Measurements from ENCODE around the gene POLN. TPM values are rescaled to one million over a fixed set of nuclear protein-coding genes. Genes with fewer than 3 reads are reported as not detected.

The POLN gene
- total RNA-seq, 2 donors from 2014 or later, result 2.4 to 6.3 TPM

DNA sequence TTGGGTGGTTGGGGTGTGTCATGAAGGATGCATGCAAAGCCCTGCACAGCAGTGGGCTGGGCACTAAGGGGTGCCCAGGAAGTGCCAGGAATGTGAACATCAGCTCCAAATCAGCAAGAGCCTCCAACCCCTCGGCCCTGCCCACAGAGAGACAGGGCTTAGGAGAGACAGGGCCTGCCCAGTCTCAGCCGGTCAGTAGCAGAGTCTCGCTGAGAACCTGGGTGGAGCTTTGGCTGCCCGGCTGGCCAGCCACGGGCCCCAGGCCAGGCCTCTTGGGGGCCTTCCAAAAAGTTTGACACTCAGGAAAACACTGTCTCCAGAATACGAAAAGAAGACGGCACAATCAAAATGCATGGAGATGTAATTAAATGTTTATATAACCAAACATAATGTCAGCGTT is 24.3 kb upstream of the POLN start:
- ATAC-seq, result peak in 1 of 2 donors; percentile 16
- DNase-seq, result peak; percentile 78
- intact Hi-C loops (cut with DNase I), result loop anchor here in 1 of 2 donors (10.0 kb wide), 1 partner anchor 149 kb away; the partner anchor contains the start of genes CFAP99 and ZFYVE28

DNA sequence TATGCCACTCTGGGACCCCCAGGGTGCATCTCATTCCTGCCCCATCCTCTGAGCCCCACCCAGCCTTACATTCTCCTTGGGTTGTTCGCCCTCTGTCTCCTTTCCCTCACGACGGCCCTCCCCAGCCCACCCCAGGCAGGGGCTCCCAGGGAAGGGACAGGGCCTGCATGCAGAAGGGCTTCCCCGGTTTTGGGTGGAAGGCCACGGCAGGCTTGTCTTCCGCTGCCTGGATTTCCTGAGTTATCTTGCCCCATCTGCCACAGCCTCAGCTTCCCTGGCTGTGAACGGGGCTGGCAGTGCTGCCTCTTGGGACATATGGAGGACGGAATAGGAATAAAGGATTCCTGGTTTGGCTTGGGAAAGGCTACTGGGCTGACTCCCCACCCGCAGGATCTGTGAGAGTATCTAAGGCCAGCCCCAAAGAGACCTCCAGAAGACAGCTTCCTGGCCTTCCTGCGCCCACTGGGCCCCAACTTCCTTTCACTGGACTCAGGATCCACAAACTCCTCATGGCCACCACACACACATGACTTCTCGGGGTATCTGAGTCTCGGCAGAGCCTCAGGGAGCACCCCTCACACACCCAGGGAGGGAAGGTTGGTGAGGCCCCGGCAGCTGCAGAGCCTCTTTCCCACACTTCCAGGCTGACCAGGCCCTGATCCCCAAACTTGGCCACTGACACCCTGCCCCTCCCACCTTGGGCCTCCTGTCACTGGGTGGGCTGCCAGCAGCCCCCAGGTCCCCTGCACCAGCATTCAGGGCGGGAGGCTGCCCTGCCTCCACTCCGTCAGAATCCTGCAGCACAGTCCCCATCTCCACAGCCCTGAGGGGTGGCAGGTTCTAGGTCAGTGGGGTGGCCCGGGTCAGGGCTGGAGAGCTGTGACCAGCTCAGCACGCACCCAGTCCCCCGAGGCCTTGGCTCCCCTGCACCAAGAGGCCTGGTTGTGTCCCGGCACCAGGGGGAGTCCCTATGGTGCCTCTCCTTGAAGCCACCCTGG is 23.5 kb upstream of the POLN start:
- DNase-seq (peak; percentile 10), ATAC-seq (no peak)
- intact Hi-C loops (cut with DNase I), result loop anchor here in 1 of 2 donors (10.0 kb wide), 1 partner anchor 149 kb away; the partner anchor contains the start of genes CFAP99 and ZFYVE28

DNA sequence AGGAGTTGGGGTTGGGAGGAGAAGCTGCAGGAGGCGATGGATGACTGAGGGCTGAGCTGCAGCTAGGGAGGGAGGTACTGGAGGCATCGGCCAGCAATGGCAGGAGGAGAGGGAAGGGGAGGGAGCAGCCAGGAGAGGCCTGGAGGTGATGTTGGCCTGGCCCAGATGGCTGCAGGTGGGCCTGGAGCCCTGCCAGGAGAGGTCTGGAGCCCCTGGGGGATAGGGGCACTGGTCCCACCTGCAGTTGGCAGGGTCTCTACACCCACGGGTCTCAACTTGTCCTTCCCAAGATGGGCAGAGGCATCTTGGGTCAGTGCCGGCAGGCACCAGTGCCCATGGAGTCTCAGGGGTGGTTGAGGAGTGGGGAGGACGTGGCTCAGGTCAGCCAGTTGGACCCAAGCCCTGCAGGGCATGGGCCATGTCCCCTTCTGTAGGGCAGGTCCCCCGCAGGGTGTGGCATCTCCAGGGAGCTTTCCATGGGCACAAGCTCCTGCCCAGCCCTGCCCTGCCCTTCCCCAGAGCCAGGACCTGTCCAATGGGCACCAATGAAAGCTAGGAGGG is 22.6 kb upstream of the POLN start:
- DNase-seq (peak; percentile 24), ATAC-seq (no peak)
- intact Hi-C loops (cut with DNase I), result loop anchor here in 1 of 2 donors (10.0 kb wide), 1 partner anchor 150 kb away; the partner anchor contains the start of genes CFAP99 and ZFYVE28

DNA sequence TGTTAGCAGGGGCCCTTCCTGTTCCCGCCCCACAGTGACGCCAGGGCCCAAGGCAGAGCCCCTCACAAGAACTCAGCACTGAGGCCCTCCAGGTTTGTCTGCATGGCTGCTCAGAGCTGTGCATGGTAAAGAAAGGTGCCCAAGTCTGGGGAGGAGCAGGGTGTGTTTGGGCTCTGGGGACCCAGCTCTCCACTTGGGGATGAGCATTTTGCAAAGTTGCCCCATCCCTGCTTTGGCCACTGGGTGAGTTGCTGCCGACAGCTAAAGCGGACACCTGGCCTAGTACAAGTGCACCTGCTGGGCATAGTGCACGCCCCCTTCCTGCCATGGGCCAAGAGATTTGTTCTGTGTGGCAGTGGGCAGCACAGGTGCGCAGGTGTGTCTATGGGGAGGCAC is 22.0 kb upstream of the POLN start:
- intact Hi-C loops (cut with DNase I), result loop anchor here in 1 of 2 donors (10.0 kb wide), 1 partner anchor 151 kb away; the partner anchor contains the start of genes CFAP99 and ZFYVE28
- ATAC-seq, result no peak

DNA sequence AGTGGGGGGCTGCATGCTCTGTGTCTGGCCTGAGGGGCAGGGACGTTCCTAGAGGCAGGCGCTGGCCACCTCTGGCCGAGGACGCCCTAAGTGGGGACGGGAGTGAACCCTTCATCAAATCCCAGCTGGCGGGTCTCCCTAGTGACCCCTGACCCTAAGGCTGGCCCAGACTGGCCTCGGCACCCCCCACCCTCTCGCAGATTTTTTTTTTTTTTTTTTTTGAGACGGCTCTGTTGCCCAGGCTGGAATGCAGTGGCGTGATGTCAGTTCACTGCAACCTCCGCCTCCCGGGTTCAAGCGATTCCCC is 21.0 kb upstream of the POLN start:
- ATAC-seq (no peak), DNase-seq (no peak)
- intact Hi-C loops (cut with DNase I), result loop anchor here in 1 of 2 donors (10.0 kb wide), 1 partner anchor 152 kb away; the partner anchor contains the start of genes CFAP99 and ZFYVE28

More for the DNA sequence above, 22.0 kb upstream of the POLN start:
- peak; percentile 18 for DNase-seq

DNA sequence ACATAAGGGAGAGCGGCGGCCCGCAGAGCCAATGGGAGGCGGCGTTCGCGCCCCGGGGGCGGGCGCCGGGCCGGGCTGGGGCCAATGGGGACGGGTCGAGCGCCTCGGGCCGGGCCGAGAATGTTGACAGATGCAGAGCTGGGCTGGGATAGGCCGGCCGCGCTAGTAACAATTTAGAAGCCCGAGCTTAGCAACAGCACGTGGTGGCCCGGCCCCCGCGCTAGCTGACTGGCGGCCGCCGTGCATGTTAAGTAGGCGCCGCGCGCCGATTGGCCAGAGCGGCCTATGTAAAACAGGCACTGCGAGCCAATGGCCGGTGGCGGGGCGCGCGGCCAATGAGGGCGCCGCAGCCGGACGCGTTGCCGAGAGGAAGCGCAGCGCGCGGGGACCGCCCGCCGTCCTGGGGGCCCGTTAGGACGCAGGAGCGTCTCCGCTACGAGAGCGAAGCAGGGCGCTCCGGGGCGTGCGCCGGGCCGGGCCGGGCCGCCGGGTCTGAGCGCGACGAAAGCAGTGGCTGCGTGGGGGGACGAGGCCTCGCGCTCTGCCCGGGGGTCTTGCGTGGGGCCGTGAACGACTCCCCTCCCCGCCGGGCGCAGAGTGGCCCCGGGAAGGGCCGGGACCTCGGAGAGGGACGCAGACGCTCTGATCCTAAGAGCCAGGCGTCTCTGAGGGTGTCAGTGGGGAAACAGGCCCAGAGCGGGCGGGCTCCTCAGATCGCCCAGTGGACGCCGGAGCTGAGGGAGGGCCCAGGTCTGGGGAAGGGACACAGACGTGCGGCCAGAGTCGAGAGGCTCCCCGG is 20.4 kb upstream of the POLN start:
- ATAC-seq, result peak; percentile 94 to 95
- intact Hi-C loops (cut with DNase I), result loop anchor here in 1 of 2 donors (10.0 kb wide), 1 partner anchor 152 kb away; the partner anchor contains the start of genes CFAP99 and ZFYVE28
- DNase-seq, result peak; percentile 100

DNA sequence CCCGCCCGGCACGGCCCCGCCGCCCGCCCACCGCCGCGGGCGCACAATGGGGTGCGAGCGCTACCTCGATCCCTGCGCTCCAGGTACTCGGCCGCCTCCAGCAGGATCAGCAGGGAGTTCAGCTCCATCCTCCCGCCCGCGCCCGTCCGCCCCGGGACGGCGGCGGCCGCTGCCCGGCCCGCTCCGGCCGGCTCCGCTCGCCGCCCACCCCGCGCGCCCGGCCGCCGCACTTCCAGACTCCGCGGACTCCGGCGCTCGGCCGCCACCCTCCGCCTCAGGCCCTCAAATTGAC is 19.9 kb upstream of the POLN start, which contains the start of gene MXD4:
MXD4 (minus strand) TSS at position 257 of the 292 bp plus-strand sequence; CDS start at position 128, 129 bp downstream.
- intact Hi-C loops (cut with DNase I), result loop anchor here in 1 of 2 donors (10.0 kb wide), 1 partner anchor 153 kb away; the partner anchor contains the start of genes CFAP99 and ZFYVE28
- DNase-seq (no peak), ATAC-seq (no peak)

DNA sequence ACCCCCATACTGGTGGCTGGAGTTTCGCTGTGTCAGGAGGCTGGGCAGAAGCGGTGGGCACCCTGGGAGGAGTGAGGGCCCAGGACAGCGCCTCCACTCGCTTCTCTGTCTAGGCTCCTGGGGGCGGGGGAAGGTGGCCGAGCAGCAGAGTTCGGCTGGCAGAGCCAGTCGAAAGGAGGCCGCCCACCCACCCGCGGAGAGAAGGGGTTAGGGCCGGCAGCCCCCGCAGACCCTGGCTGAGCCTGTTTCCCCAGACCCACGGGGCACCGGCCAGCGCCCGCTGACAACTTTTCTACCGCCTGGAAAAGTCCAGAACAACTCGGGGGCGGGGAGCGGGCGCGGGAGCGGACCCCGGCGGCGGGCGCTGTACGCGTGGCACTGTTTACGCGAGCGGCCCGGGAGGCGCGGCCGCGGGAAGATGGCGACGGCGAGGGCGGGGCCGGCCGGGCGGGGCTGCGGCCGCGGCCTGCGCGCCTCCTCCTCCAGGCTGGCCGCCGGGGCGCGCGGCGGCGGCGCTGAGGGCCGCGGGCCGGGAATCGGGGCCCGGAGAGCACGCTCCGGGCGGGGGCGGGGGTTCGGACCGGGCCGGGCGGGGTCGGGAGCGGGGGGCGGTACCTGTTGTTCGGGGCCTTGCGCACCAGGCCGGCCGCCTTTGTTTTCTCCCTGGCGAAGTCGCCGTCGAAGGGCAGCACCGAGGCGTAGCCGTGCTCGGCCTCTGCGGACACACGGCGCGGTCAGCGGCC is 19.4 kb upstream of the POLN start:
- ATAC-seq, result peak in 1 of 2 donors; percentile 7
- intact Hi-C loops (cut with DNase I), result loop anchor here in 1 of 2 donors (10.0 kb wide), 1 partner anchor 154 kb away; the partner anchor contains the start of genes CFAP99 and ZFYVE28
- peak; percentile 65 for DNase-seq

DNA sequence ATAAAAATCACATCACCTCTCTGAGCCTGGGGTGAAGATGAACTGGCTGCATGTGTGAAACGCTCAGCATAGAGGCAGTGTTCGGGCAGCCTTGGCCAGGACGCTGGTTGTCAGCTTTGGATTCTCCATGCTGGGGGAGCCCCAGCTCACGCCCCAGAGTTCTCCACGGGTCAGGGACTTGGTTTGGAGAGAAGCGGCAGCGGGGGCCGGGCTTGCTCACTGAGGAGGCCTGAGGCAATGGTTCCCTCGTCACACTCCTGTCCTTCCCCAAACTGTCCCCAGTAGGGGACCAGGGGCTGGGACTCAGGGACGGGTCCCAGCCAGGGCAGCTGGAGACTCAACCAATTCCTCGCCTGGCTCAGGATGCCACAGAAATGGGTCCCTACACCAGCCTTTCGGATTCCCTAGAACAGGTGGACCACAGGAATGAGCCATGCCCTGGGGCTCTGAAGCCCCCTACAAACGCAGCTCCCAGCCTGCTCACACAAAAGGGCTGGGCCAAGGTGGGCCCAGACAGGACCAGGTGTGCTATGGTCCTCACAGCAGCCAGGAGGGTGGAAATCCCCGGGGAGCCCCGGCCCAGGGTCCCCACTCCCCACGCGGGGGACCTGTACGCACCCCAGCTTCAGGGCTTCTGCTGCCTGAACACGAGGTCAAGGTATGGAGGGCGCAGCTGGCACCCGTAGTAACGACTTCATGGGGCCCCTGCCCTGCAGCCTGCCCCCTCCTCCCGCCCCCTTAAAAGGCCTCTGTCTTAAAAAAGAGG is 18.6 kb upstream of the POLN start:
- ATAC-seq (no peak), DNase-seq (peak; percentile 40)
- intact Hi-C loops (cut with DNase I), result loop anchor here in 1 of 2 donors (10.0 kb wide), 1 partner anchor 154 kb away; the partner anchor contains the start of genes CFAP99 and ZFYVE28

DNA sequence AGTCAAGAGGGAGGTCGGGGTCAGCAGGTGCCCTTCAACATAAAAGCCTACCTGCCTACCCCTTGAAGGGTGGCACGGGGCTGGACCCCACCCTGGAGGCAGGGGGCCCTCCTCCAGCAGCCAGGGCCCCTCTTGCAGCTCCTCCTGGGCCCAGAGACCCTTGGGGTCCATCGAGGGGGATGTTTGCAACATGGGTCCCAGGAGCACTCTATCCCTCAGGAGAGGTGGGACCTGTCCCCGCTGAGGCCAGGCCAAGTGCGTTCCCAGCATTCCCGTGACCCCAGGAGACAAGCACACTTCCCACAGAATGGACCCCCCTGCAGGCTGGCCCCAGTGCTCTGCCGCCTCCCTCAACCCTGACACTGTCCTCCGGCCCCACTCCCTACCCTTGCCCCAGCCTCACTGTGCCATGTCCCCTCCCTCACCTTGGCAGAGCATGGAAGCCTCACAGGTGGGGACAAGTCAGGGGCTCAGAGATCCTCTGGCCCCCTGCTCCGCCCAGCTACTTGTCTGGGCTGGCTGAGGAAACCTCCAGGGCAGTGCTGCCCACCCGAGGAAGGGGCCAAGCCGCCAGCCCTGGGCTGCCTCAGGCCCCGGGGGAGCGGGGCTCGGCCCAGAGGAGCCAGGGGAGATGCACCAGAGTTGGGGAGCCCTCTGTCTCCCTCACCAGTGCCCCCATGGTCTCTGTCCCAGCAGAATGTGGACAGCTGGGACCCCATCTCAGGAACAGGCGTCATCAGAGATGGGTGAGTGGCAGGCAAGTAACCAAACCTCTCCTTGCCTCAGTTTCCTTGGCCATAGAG is 17.8 kb upstream of the POLN start:
- DNase-seq, result peak; percentile 18
- intact Hi-C loops (cut with DNase I), result loop anchor here in 1 of 2 donors (10.0 kb wide), 1 partner anchor 155 kb away; the partner anchor contains the start of genes CFAP99 and ZFYVE28
- no peak for ATAC-seq

DNA sequence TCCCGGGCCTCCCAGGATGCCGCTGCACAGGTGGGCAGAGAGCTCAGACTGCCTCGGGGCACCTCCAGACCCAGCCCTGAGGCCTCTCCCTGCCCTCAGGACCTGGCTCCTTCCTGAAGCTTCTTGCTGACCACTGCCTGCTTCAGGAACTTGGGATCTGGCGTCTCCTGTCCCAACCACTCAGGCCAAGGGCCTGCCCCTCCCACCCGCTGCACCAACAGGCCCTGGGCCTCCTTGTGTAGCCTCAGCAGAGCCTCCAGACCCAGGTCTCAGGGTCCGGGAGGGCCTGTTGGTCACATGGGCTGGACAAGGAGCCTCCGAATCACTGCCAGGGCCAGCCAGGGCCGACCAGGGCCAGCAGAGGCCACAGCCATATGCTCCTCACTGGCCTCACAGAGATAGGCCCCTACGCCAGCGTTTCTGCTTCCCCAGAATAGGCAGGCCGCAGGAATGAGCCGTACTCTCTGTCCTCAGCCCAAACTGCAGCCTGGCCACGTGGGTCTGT is 17.2 kb upstream of the POLN start:
- peak; percentile 21 for DNase-seq
- no peak for ATAC-seq
- intact Hi-C loops (cut with DNase I), result no loop called here

DNA sequence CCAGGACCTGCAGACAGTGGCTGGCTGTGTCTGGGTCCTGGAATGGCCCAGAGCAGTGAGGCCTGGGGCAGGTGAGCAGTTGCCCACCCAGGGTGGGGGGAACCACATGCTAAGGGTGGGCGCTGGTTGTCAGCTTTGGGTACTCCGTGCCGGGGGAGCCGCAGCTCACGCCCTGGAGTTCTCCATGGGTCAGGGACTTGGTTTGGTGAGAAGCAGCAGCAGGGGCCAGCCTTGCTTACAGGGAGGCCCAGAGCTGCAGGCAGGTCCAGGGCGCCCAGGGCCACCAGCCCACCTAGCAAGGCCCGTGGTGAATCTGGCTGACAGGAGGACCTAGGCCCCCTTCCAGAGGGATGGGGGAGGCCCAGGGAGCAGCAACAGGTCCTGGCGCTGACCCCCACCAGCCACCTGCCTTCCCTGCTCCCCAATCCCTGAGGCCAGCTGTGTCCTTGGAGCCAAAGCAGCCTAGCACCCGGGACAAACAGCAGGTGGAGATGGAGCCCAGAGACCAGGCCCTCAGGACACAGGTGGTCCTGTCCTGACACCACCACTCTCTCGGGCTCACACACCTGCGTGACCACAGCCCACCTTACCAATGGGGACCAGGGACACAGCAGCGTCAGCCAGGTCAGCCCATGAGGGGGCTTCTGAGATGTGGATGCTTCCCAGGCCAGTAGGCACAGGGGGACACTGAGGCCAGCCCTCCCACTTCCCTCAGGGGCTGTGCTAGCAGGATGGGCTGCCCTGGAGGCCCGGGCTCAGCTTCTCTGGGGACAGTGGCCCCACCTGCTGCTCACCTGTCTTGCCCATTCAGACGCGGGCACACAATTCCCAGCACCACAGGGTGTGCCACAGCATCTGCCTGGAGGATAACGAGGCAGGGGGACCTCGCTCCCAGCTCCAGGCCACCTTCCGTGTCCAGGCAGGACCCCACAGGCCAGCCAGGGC is 16.4 kb upstream of the POLN start:
- peak; percentile 20 for DNase-seq
- intact Hi-C loops (cut with DNase I), result no loop called here
- ATAC-seq, result no peak

DNA sequence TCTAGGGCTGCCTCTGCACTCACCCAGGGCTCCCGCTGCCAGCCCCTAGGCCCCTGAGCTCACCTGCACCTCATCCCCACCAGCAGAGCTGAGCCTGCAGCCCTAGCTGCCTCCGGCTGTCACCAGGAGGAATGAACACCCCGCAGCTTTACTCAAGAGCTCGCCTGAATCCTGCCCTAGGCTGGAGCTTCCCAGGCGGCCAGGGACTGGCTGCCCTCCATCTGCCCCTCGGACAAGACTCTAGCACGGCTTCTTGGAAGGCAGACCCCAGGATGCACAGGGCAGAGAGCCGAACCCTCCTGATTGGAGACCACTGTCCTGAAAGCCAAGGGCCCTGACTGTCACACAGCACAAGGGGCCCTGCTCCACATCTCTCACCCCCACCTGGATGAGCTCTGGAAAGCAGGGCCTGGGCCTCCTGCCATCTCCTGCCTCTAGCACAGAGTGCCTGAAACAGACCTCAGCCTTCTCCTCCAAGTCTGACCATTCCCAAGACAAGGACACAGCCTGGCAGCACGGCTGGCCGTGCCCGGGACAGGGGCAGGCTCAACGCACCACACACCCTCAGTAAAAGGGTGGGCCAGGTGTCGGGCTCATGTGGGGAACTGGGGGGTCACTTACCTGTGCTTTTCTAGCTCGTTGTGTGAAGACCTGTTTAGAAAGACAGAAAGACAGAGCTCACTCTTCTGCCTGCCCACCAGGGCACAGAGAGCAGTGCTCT is 15.6 kb upstream of the POLN start:
- intact Hi-C loops (cut with DNase I), result no loop called here
- no peak for ATAC-seq
- DNase-seq, result peak; percentile 20

DNA sequence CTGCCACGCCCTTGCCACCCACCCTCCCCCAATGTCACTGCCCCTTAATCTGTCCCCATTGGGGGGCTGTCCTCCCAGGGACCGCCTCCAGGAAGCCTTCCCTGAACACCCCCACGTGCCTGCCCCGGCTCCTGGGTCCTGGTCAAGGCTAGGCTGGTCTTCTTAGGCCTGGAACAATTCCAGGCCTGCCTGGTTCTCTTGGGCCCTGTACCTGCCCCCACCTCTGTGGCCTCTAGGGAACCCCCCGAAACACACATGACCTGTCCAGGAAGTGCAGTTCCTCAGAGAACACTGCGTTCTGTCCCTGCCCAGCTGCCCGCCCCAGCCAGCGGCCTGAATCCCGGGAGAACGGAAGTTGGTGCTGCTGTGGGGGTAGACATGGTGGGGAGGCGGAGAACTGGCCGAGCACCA is 14.9 kb upstream of the POLN start:
- intact Hi-C loops (cut with DNase I), result no loop called here
- DNase-seq, result peak; percentile 75
- ATAC-seq, result peak; percentile 20 to 31

Measured in left cardiac atrium (tissue), 4 donors.